ENCODE data around the gene PAQR8.

The PAQR8 gene

DNA sequence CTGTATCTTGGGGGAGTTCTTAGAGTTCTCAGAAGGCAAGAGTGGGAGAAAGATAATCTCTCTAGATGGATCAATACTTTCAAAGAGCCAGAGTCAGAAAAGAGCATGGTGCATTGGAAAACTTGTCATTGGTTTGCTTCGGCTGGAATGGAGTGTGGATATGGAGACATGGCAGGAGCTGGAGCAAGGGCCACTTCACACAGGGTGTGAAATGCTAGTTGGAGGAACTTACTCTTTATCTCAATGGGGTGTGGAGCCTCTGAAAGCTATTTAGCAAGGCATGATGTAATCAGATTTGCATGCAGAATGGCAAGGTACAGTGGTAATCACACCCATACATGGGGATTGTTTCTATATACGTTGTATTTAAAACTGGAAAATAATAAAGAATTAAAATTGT is 31.5 kb upstream of the PAQR8 start:
- no peak for TF ChIP-seq EZH2phosphoT487 (conservative IDR thresholded peaks at IDR 0.05; ENCODE audit: low read length)
- TF ChIP-seq, protein P1, sequence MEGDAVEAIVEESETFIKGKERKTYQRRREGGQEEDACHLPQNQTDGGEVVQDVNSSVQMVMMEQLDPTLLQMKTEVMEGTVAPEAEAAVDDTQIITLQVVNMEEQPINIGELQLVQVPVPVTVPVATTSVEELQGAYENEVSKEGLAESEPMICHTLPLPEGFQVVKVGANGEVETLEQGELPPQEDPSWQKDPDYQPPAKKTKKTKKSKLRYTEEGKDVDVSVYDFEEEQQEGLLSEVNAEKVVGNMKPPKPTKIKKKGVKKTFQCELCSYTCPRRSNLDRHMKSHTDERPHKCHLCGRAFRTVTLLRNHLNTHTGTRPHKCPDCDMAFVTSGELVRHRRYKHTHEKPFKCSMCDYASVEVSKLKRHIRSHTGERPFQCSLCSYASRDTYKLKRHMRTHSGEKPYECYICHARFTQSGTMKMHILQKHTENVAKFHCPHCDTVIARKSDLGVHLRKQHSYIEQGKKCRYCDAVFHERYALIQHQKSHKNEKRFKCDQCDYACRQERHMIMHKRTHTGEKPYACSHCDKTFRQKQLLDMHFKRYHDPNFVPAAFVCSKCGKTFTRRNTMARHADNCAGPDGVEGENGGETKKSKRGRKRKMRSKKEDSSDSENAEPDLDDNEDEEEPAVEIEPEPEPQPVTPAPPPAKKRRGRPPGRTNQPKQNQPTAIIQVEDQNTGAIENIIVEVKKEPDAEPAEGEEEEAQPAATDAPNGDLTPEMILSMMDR (IDR thresholded peaks at IDR 0.05; ENCODE audit: insufficient read depth, low read length, poor library complexity, severe bottlenecking), result no peak
- no peaks in the 10 kb centered on the region for H3K36me3 ChIP-seq (ENCODE audit: low read length)
- no peak overlapping the region for H3K27ac ChIP-seq (ENCODE audit: low read depth, low read length)
- H3K9ac ChIP-seq (ENCODE audit: low read length), result no peak overlapping the region
- H3F3A ChIP-seq (ENCODE audit: insufficient read depth), result no peaks in the 10 kb centered on the region
- H3K9me3 ChIP-seq (ENCODE audit: insufficient read depth, low read length), result no peaks in the 10 kb centered on the region
- H3K4me3 ChIP-seq (ENCODE audit: insufficient read depth, low read length, poor library complexity, severe bottlenecking), result no peak overlapping the region
- no peaks in the 10 kb centered on the region for H3K27me3 ChIP-seq (ENCODE audit: low read length)
- H4K20me1 ChIP-seq (ENCODE audit: low read depth, low read length), result no peaks in the 10 kb centered on the region
- no peak overlapping the region for H3K4me2 ChIP-seq (ENCODE audit: low read depth, low read length, poor library complexity, severe bottlenecking)
- H2AFZ ChIP-seq (ENCODE audit: low read depth, low read length, severe bottlenecking), result no peak overlapping the region
- no peaks in the 10 kb centered on the region for H3K79me2 ChIP-seq (ENCODE audit: insufficient read depth, low read length)
- no peaks in the 10 kb centered on the region for H3K9me2 ChIP-seq (replicated peaks; ENCODE audit: insufficient read depth, low read length)

DNA sequence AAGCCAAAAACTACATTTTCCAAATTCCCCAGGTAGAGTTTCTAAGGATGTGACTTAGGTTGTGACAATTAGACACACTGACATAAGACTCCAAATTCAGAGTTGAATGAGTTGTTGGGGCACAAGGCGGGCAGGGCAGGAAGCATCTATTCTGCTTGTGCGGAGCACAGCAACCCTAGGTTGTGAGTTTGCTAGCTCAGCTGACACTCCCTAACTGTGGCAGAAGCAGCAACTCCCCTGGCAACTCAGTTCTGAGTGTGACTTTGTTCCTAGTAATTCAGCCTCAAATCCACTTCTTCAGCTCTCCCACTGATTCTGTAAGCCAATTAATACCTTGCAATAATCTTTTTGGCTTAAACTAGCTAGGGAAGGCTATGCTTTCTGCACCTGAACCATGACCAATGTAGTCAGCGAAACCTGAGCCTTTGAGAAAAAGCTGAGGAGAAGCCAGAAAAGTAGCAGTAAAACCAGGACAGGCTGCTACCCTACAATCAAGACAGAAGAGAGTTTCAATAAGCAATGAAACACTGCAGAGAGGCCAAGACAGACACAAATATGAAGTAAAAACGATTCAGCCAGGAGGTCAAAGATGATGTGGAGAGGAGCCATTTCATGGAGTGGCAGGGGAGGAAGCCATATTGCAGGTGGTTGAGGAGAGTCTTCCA is 30.0 kb upstream of the PAQR8 start:
- H3K9ac ChIP-seq (ENCODE audit: low read length), result no peak overlapping the region
- no peak overlapping the region for H2AFZ ChIP-seq (ENCODE audit: low read depth, low read length, severe bottlenecking)
- no peaks in the 10 kb centered on the region for H3K79me2 ChIP-seq (ENCODE audit: insufficient read depth, low read length)
- H4K20me1 ChIP-seq (ENCODE audit: low read depth, low read length), result no peaks in the 10 kb centered on the region
- H3K9me3 ChIP-seq (ENCODE audit: insufficient read depth, low read length), result no peaks in the 10 kb centered on the region
- no peaks in the 10 kb centered on the region for H3K36me3 ChIP-seq (ENCODE audit: low read length)
- H3K4me3 ChIP-seq (ENCODE audit: insufficient read depth, low read length, poor library complexity, severe bottlenecking), result no peak overlapping the region
- no peak overlapping the region for H3K4me2 ChIP-seq (ENCODE audit: low read depth, low read length, poor library complexity, severe bottlenecking)
- no peaks in the 10 kb centered on the region for H3F3A ChIP-seq (ENCODE audit: insufficient read depth)
- no peaks in the 10 kb centered on the region for H3K9me2 ChIP-seq (replicated peaks; ENCODE audit: insufficient read depth, low read length)
- H3K27me3 ChIP-seq (ENCODE audit: low read length), result no peaks in the 10 kb centered on the region
- H3K27ac ChIP-seq (ENCODE audit: low read depth, low read length), result no peak overlapping the region
- TF ChIP-seq EZH2phosphoT487 (conservative IDR thresholded peaks at IDR 0.05; ENCODE audit: low read length), result no peak
- TF ChIP-seq, protein P1 (IDR thresholded peaks at IDR 0.05; ENCODE audit: insufficient read depth, low read length, poor library complexity, severe bottlenecking), result no peak

DNA sequence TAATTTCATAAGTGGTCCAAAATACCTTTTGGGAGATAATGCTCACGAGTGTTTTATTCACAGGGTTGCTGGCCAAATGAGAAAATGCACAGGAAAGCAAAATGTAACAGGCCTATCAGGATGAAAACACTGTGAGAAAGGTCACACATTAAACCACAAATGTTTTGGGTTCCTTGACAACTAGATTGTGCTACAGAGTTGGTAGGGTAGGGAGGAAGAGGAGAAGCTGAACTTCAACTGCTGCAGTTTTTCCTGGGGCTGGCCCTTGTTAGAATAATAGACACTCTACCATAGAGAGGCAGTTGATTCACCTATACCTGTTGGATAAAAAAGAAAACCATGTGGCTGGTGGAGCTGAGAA is 28.1 kb upstream of the PAQR8 start:
- Histone ChIP-seq H3K9me2 (replicated peaks; ENCODE audit: insufficient read depth, low read length) (no peaks in the 10 kb centered on the region), H3K9me3 (ENCODE audit: insufficient read depth, low read length) (no peaks in the 10 kb centered on the region), H3K27ac (ENCODE audit: low read depth, low read length) (no peak overlapping the region), H3K27me3 (ENCODE audit: low read length) (no peaks in the 10 kb centered on the region), H4K20me1 (ENCODE audit: low read depth, low read length) (no peaks in the 10 kb centered on the region), H3K4me2 (ENCODE audit: low read depth, low read length, poor library complexity, severe bottlenecking) (no peak overlapping the region), H3K9ac (ENCODE audit: low read length) (no peak overlapping the region), H2AFZ (ENCODE audit: low read depth, low read length, severe bottlenecking) (no peak overlapping the region), H3K79me2 (ENCODE audit: insufficient read depth, low read length) (no peaks in the 10 kb centered on the region), H3F3A (ENCODE audit: insufficient read depth) (no peaks in the 10 kb centered on the region), H3K36me3 (ENCODE audit: low read length) (no peaks in the 10 kb centered on the region), H3K4me3 (ENCODE audit: insufficient read depth, low read length, poor library complexity, severe bottlenecking) (no peak overlapping the region)
- TF ChIP-seq, protein P1 (IDR thresholded peaks at IDR 0.05; ENCODE audit: insufficient read depth, low read length, poor library complexity, severe bottlenecking), result no peak
- no peak for TF ChIP-seq EZH2phosphoT487 (conservative IDR thresholded peaks at IDR 0.05; ENCODE audit: low read length)
